Mesothelial cell of epicardium (in vitro differentiated cells): ENCODE data around the gene CCNY. TPM values are rescaled to one million over a fixed set of nuclear protein-coding genes. Genes with fewer than 3 reads are reported as not detected.

ENCODE experiments used
- DNase-seq, 2 experiments: peaks; one replicate each; pipeline ENCODE4 v3.0.0; 2021; ENCODE audit warnings: low spot score in 2 of 2; ENCODE audit not compliant: unreplicated experiment in 2 of 2
- H3K27ac Mint-ChIP-seq: 2 replicates; pipeline ENCODE4 v1.8.0; 2021; ENCODE audit warnings: mixed read lengths
- H3K27me3 Mint-ChIP-seq: 2 replicates; pipeline ENCODE4 v1.8.0; 2021; ENCODE audit warnings: low read depth, mixed read lengths
- H3K36me3 Mint-ChIP-seq: 2 replicates; pipeline ENCODE4 v1.8.0; 2021; ENCODE audit warnings: mixed read lengths
- H3K4me1 Mint-ChIP-seq: 2 replicates; pipeline ENCODE4 v1.8.0; 2021; ENCODE audit warnings: mixed read lengths
- H3K4me3 Mint-ChIP-seq: 2 replicates; pipeline ENCODE4 v1.8.0; 2021; ENCODE audit warnings: mild to moderate bottlenecking, moderate library complexity, mixed read lengths
- H3K9me3 Mint-ChIP-seq: 2 replicates; pipeline ENCODE4 v1.8.0; 2021; ENCODE audit warnings: mixed read lengths
- CTCF ChIP-seq: fragments of 200-600 bp; sonication (generic); IDR thresholded peaks from one replicate; pipeline ENCODE4 v1.5.0; 2021; ENCODE audit warnings: antibody characterized with exemption; ENCODE audit not compliant: unreplicated experiment
- total RNA-seq: library from RNA; stranded (reverse); gene quantifications from 3 replicates; pipeline ENCODE4 v1.2.1, GENCODE V29; 2021

CCNY gene
- total RNA-seq, 1 donor from 2014 or later, result 75.4 TPM

- Mint-ChIP-seq H3K27ac (no peak overlapping the region), H3K9me3 (peaks cover 6% of the 10 kb centered on the region)
- no peak for TF ChIP-seq CTCF
Measured at GRCh38 chr10:35409094-35409582, 72.8 kb downstream of the CCNY start.

GRCh38 chr10:35409808-35410207 lies 73.5 kb downstream of the CCNY start:
- no peak for TF ChIP-seq CTCF
- no peaks in the 10 kb centered on the region for H3K27me3 Mint-ChIP-seq
- H3K36me3 Mint-ChIP-seq, result peaks cover 6% of the 10 kb centered on the region
- H3K27ac Mint-ChIP-seq, result no peak overlapping the region
- no peak overlapping the region for H3K4me3 Mint-ChIP-seq
- peaks cover 6% of the 10 kb centered on the region for H3K9me3 Mint-ChIP-seq
- DNase-seq, result no peak
- peaks cover 6% of the 10 kb centered on the region for H3K4me1 Mint-ChIP-seq

More at GRCh38 chr10:35409094-35409582, 72.8 kb downstream of the CCNY start:
- no peak overlapping the region for H3K4me3 Mint-ChIP-seq
- DNase-seq, result no peak
- peaks cover 6% of the 10 kb centered on the region for H3K36me3 Mint-ChIP-seq
- H3K4me1 Mint-ChIP-seq, result peaks cover 6% of the 10 kb centered on the region
- no peaks in the 10 kb centered on the region for H3K27me3 Mint-ChIP-seq

GRCh38 chr10:35412003-35412723 lies 75.9 kb downstream of the CCNY start:
- Mint-ChIP-seq H3K27me3 (no peaks in the 10 kb centered on the region), H3K9me3 (peaks cover 3% of the 10 kb centered on the region), H3K4me3 (no peak overlapping the region), H3K27ac (no peak overlapping the region), H3K4me1 (peaks cover 6% of the 10 kb centered on the region), H3K36me3 (peaks cover 3% of the 10 kb centered on the region)
- DNase-seq, result no peak
- TF ChIP-seq CTCF, result no peak

- no peaks in the 10 kb centered on the region for H3K9me3 Mint-ChIP-seq
- H3K36me3 Mint-ChIP-seq, result no peaks in the 10 kb centered on the region
- no peaks in the 10 kb centered on the region for H3K27me3 Mint-ChIP-seq
- no peak for DNase-seq
- no peak overlapping the region for H3K27ac Mint-ChIP-seq
- TF ChIP-seq CTCF, result no peak
- no peak overlapping the region for H3K4me3 Mint-ChIP-seq
- peaks cover 6% of the 10 kb centered on the region for H3K4me1 Mint-ChIP-seq
Measured at GRCh38 chr10:35412900-35413491, 76.7 kb downstream of the CCNY start.

GRCh38 chr10:35413985-35414861 lies 77.9 kb downstream of the CCNY start:
- TF ChIP-seq CTCF, result no peak
- Mint-ChIP-seq H3K4me1 (peaks cover 6% of the 10 kb centered on the region), H3K9me3 (no peaks in the 10 kb centered on the region), H3K27me3 (no peaks in the 10 kb centered on the region), H3K27ac (no peak overlapping the region), H3K36me3 (no peaks in the 10 kb centered on the region), H3K4me3 (no peak overlapping the region)
- no peak for DNase-seq
